Mesodermal cell (in vitro differentiated cells): ENCODE data around the gene APOB.

Experiments used
- H3K27ac ChIP-seq: 2 replicates; pipeline ENCODE4 v1.7.0; 2013; ENCODE audit warnings: mild to moderate bottlenecking, low read depth, low read length, moderate library complexity; ENCODE audit not compliant: severe bottlenecking
- H3K36me3 ChIP-seq: 2 replicates; pipeline ENCODE4 v1.7.1; 2013; ENCODE audit warnings: mild to moderate bottlenecking, low read length, moderate library complexity; ENCODE audit not compliant: control insufficient read depth, insufficient read depth
- H3K4me1 ChIP-seq: one replicate; pipeline ENCODE4 v1.7.1; 2013; ENCODE audit warnings: mild to moderate bottlenecking, low read length; ENCODE audit not compliant: insufficient read depth, control insufficient read depth, poor library complexity, severe bottlenecking
- H3K4me3 ChIP-seq: 2 replicates; pipeline ENCODE4 v1.7.0; 2013; ENCODE audit warnings: low read length, control low read depth, mild to moderate bottlenecking; ENCODE audit not compliant: insufficient read depth, poor library complexity, severe bottlenecking; ENCODE audit errors: extremely low read depth
- H3K9me3 ChIP-seq: 2 replicates; pipeline ENCODE4 v1.7.1; 2013; ENCODE audit warnings: mild to moderate bottlenecking, low read length, moderate library complexity; ENCODE audit not compliant: control insufficient read depth
- WGBS, 2 experiments: methylation state at CpG; one replicate each; pipeline ENCODE4 v1.1.5; 2013; ENCODE audit warnings: missing lambda C conversion rate in 2 of 2; ENCODE audit not compliant: insufficient coverage in 2 of 2; 5-methylcytosine and 5-hydroxymethylcytosine counted together

Gene APOB

DNA sequence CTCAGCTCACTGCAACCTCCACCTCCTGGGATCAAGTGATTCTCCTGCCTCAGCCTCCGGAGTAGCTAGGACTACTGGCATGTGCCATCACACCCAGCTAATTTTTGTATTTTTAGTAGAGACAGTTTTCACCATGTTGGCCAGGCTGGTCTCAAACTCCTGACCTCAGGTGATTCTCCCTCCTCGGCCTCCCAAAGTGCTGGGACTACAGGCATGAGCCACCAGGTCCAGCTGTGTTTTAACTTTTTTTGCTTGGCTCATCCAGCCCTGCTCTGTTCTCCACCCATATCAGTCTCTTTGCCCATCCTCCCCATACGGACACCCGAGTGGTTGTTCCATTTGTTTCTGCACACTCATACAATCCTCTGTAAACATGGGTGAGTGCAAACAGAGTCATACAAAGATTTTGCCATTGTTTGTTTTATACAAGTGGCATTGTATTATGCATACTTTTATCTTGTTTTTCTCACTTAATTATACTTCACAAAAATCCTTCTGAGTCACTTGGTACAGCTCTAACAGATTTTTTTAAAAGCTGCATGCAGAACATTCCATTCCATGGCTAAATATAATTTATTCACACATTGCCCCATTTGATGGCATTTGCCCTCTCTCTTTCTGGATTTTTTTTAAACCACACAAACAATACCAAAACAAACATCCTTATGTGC, 5.3 kb downstream of the APOB start:
- no peak overlapping the region for H3K27ac ChIP-seq

DNA sequence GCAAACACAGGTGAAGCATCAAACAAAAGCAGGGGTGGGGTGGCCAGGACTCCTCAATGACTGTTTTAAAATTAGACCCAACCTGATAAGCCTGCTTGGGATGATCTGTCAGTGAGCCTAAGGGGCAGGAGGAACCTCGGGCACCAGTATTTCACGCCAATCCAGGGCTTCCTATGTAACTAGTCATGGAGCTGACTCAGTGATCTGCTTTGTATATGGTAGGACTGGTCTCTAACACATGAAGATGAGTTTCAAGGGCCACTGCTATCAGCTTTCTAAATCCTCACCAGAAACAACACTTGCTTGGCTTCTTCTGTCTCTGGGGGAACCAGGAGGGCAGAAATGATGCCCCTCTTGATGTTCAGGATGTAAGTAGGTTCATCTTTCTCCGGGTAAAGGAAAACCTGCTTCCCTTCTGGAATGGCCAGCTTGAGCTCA, 6.2 kb downstream of the APOB start:
- Histone ChIP-seq H3K27ac (no peak overlapping the region), H3K36me3 (no peaks in the 10 kb centered on the region), H3K4me1 (no peaks in the 10 kb centered on the region), H3K9me3 (no peaks in the 10 kb centered on the region), H3K4me3 (no peak overlapping the region)
- 95 to 100% methylated on average over 2 of the region's 3 CpGs for WGBS, 2 experiments

More for the DNA sequence above, 5.3 kb downstream of the APOB start:
- Histone ChIP-seq H3K36me3 (no peaks in the 10 kb centered on the region), H3K4me1 (no peaks in the 10 kb centered on the region), H3K4me3 (no peak overlapping the region), H3K9me3 (no peaks in the 10 kb centered on the region)
- WGBS, 2 experiments, result 96 to 100% methylated on average over 1 to 2 of the region's 4 CpGs

DNA sequence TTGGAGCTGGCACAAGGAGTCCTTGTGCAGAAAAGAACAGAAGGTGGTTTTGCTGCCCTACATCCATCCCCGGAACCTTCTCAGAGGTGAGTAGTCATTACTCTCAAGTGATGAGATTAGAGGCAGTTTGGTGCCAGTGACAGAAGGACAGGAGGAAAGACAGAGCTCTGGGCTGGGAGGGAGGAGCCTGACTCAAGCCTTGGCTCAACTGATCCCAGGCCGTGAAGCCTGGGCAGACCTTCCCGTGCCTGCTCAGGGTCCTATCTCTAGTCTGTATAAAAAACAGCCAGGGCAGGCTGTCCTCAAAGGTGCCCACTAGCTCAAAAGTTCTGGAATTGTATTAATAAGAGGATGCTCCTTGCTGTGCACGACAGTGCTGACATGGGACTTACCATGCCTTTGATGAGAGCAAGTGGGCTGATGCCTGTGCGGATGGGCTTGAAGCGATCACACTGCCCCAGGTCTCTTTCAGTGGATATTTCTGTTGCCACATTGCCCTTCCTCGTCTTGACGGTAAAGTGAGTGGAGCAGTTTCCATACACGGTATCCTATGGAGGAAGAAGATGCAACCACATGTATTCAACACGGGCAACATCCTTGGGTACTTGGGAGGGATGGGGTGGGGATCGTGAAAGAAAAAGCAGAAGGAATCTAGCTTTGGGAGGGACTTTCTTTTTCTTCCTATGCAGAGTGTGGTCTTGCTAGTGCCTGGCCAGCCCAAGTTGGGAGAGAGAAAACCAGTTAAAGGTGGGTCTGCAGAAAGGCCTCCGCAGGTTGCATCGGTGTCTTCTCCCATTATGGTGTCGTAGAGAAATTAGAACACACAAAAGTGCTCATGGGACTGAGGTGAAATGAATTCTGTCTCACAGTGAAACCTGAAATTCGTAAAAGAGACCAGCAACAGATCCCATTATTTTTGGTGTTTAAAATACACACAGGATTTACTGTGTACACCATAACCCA, 6.9 kb downstream of the APOB start:
- Histone ChIP-seq H3K36me3 (no peaks in the 10 kb centered on the region), H3K4me3 (no peak overlapping the region), H3K9me3 (no peaks in the 10 kb centered on the region), H3K4me1 (no peaks in the 10 kb centered on the region), H3K27ac (no peak overlapping the region)
- 90 to 91% methylated on average over 14 of the region's 15 CpGs for WGBS, 2 experiments

DNA sequence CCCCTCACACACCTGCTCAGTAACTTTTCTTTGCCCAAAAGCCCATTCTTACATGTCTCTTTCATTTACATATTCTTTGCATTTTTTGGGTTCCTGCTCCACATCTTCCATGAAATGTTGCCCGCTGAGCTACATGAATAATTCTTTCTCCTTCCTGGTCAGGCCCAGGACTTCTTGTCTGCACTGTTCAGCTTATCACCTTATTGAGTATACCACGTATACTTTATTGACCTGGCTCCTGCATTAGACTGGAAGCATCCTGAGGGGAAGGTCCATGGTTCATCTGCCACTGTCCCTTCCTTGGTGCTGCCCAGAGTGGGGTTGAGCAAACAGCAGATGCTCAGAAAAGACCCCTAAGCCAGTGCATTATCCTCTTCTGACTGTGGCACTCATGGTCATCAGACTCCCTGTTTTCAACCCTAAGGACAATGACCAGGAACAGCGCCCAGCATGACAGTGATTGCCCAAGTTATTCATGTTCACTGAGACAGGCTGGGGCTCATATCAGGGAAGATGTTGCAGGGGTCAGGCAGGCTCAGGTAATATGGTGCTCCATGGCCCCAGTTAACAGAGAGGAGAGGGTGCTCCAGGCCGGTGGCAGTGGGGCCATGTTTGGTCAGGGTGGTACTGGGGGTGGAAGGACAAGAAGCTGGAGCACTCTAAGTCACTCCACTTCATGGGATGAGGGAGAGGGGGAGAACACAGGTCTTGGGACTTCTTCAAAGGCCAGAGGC, 7.7 kb downstream of the APOB start:
- H3K9me3 ChIP-seq, result no peaks in the 10 kb centered on the region
- WGBS, 2 experiments, result 84 to 88% methylated on average over 3 to 4 of the region's 4 CpGs
- H3K27ac ChIP-seq, result no peak overlapping the region
- H3K36me3 ChIP-seq, result no peaks in the 10 kb centered on the region
- H3K4me1 ChIP-seq, result no peaks in the 10 kb centered on the region
- H3K4me3 ChIP-seq, result no peak overlapping the region

DNA sequence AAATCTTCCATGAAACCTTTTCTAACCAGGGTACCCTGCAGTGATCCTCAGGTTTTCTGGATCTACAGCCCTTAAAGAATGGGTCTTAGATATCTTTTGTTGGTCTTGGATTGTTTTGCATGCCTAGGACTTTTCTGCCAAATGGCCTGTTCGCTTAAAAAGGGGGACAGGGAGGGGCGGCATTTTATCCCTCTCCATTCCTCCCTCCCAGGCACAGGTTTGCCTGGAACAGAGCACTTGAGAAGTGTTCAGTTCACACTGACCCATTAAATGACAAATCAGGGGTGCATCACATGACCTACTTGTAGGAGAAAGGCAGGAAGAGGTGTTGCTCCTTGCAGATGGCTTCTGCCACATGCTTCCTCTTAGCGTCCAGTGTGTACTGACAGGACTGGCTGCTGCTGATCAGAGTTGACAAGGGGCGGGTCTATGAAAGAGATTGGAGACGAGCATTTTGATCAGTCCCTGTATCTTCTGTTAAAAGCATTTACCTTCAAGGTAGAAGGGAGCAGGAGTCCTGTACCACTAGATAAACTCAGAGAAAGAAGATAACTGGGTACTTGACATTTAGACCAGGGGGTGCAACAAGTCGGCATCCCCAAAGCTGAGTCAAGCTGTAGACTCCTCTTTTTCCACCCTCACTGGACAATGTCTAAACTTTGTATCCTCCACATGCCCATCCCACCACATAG, 8.4 kb downstream of the APOB start:
- Histone ChIP-seq H3K9me3 (no peaks in the 10 kb centered on the region), H3K4me3 (no peak overlapping the region), H3K36me3 (no peaks in the 10 kb centered on the region), H3K27ac (no peak overlapping the region), H3K4me1 (no peaks in the 10 kb centered on the region)
- WGBS, 2 experiments, result 94 to 100% methylated on average over 2 to 4 of the region's 6 CpGs

DNA sequence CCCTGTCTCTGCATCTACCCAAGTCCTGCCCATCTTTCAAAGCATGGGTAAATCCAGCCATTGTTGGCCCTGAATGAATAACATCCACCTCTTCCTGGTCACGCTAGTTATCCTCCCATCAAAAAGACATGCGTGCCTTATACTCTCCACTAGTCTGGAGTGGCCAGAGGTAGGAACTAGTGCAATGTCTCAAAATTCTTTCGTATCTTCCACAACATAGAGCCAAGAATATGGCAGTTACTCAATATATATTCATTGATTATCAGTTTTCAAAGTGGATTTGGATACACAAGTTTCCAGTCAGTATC, 8.9 kb downstream of the APOB start:
- Histone ChIP-seq H3K4me3 (no peak overlapping the region), H3K9me3 (no peaks in the 10 kb centered on the region), H3K36me3 (no peaks in the 10 kb centered on the region), H3K4me1 (no peaks in the 10 kb centered on the region), H3K27ac (no peak overlapping the region)
- WGBS, 2 experiments, result no CpG with 5 or more reads among the region's 3 CpGs

DNA sequence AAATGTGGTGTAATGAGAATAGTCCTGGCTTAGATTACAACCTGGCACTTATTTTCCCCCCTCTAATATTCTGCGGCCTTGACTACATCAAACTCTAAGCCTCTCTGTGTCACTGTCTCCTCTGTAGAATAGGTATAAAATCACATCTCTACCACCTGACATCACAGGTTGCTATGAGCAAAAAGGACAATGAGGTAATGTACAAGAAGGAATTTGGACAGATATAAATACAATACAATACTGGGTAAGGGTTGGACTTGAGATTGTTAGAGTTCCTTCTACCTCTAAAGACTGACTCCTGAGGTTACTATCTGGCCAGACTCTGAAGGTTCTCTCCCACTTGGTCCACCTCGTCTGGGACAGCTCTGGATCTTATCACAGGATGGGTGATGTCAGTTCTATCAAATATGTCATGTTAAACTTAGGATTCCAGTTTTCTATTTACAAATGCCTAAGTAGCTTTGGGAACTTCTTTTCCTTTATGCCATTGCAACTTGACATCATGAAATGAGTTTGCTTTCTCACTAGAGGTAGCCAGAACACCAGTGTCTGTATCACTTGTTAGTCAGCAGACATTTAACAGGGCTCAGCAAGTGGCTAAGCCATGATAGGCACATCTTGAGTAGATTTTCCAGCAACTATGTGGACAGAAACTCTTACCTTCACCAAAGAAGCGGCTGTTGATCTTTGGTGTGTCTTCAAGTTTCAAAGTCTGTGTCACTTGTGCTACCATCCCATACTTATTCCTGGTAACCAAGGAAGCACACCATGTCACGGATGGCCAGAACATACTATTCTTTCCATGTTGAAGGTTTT, 9.5 kb downstream of the APOB start:
- Histone ChIP-seq H3K27ac (no peak overlapping the region), H3K4me3 (no peak overlapping the region), H3K36me3 (no peaks in the 10 kb centered on the region), H3K9me3 (no peaks in the 10 kb centered on the region), H3K4me1 (no peaks in the 10 kb centered on the region)
- WGBS, 2 experiments, result 80 to 94% methylated on average over 1 to 2 of the region's 4 CpGs

DNA sequence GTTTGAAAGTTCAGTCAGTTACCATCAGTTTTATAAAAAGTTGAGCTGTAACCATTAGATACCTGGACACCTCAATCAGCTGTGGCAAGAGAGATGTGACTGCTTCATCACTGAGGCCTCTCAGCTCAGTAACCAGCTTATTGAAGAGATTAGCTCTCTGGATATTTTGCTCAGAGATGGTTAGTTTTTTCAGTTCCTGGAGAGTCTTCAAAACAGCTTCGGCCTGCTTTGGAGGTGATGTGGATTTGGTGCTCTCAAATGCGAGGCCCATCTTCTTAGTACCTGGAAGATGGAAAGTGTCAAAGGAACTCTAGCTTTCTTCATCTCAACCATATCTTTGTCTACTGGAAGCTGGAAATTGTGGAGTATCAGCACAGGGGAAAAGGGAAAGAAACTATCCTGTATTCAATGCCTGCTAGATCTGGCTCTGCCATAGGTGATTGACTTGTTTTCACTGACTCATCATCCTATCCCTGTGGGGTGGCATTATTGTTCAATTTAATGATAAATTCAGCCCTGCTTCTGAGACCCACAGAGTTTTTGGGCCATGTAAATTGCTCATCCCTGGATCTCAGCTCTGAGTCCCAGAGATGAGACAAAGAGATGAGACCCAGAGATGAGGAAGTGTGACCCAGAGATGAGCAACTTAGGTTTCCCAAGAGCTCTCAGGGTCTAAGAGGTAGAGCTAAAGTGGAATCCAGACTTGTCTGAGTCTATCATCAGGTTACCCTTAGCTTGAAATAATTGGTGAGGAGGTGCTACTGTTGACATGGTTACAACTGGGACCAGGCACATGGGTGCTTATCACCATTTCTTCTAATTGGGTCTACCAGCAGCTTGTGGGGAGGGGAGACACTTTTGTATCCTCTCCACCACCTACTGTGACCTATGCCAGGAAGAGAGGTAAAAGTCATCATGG, 10.4 kb downstream of the APOB start:
- Histone ChIP-seq H3K4me1 (no peaks in the 10 kb centered on the region), H3K36me3 (no peaks in the 10 kb centered on the region), H3K4me3 (no peak overlapping the region), H3K27ac (no peak overlapping the region), H3K9me3 (no peaks in the 10 kb centered on the region)
- WGBS, 2 experiments, result no CpG with 5 or more reads among the region's 2 CpGs
